OCI-LY3 (cell line): ENCODE data around the gene PDXP.

Experiments used
- CTCF ChIP-seq: fragments of 200-600, 300-600 bp; sonication (generic); IDR thresholded peaks from 2 replicates; pipeline ENCODE4 v1.5.1; 2014; ENCODE audit warnings: antibody characterized with exemption, low read length, low read depth
- EZH2phosphoT487 ChIP-seq: fragments of 200-600 bp; shearing (Covaris generic); IDR thresholded peaks from 2 replicates; pipeline ENCODE4 v1.6.1; 2018; ENCODE audit warnings: antibody characterized with exemption, mixed run types, low read depth

- TF ChIP-seq EZH2phosphoT487 (no peak), CTCF (no peak)
These were observed 11.2 kb upstream of the PDXP start for GRCh38 chr22:37647317-37647716.
